ENCODE measurements around the gene DPY19L3.
"Not testable (repeated sequence)": the region's sequence is repeated elsewhere in the genome, so short reads cannot be mapped to it uniquely, and the experiment has no call there.

Gene DPY19L3

DNA sequence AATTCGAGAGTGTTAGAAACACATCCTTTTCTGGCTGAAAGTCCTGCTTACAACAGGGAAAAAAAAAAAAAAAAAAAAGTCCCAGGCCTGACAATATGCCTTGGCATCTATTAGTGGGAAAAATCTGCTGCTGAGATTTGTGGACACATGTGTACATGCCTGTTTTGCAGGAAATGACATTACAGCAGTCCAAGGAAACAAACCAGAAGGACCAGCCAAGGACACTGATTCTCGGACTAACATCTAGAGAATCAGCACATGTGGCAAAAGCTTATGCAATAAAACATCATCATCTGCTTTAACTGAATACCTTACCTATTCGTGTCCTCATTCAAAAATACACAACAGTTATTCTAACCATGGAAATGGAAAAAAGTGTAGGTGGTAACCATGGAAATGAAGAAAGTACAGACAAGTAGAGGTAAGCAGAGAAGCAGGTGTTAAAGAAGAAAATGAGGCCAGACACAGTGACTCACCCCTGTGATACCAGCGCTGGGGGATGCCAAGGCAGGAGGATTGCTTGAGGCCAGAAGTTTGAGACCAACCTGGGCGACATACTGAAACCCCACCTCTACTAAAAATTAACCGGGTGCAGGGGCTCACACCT lies 9.4 kb upstream of the DPY19L3 start:
- no peak for DNase-seq

DNA sequence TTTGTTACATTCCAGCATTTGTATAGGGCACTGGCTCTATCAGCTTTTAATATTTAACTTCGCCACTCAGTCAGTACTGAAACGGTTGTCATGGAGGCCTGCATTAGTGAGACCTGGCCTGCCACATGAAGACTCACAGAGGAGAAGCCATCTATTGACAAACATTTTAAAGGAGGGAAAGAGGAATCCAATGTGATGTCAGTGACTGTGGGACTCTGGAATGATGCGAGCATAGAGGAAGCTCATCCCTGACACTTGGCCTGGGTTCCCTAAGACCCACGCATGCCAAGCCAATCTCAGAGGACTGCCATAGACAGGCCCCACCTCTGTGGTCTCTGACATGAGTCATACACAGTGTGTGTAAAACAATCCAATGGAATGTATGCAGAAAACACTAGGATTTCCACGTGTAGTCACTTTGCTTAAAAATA lies 7.9 kb upstream of the DPY19L3 start:
- no peak for DNase-seq

DNA sequence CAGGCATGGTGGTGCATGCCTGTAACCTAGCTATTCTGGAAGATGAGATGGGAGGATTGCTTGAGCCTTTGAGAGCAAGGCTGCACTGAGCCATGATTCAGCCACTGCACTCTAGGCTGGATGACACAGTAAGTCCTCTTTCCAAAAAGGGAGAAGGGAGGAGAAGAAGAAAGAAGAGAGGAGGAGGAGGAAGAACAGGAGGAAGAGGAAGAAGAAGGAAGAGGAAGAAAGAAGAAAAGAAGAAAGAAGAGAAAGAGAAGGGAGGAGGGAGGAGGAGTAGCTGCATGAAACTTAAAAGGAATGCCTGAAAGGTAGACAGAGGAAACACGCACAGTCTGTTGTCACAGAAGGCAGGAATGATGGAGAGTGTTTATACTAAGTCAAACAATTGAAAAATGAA lies 3.6 kb upstream of the DPY19L3 start:
- no peak for DNase-seq

DNA sequence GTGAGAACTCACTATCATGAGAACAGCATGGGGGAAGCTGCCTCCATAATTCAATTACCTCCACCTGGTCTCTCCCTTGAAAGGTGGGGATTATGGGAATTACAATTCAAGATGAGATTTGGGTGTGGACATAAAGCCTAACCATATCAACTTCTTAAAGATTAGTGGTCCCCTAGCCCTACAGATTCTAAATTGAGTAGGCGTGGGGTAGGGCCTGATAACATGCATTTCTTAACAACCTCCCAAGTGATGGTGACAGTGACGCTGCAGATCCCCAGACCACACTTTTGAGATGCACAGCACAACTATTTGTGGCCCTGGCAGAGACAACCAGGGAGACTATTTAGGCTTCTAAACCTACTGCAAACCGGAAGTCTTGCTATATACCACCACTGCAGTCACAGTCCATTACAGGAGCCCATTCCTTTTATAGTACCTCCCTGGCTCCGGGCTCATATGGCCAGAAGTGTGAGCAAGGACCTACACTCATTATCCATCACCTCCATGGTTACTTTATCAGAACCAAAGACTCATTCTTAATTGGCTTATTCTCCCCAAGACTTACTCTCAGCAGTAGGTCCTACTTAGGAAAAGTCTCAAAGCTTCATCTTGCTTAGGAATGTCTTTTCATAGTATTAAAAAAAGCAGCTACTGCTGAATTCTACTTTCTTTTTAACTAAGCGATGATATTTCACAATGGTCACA lies 2.1 kb upstream of the DPY19L3 start:
- no peak for DNase-seq

DNA sequence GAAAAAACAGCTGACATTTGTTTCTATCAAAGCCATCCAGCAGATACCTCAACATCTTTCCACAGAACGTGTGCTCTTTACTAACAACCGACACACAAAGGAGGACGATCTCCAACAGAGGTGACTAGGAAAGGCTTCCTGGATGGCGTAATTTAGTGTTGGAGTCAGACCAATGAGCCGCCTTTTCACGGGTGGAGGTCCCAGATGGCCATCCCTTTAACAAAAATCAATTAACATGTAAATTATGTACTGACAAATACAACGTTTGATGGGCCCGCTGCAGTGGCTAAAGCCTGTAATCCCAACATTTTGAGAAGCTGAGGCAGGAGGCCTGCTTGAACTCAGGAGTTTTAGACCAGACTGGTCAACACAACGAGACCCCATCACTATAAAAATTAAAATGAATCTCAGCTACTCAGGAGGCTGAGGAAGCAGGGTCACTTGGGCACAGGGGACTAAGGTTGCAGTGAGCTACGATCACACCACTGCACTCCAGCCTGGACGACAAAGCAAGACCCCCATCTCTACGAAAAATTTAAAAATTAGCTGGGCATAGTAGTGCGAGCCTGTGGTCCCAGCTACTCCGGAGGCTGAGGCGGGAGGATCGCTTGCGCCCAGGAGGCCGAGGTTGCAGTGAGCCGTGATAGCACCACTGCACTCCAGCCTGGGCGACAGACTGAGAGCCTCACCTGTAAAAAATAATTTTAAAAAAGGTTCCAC lies 1.2 kb upstream of the DPY19L3 start:
- no peak for DNase-seq

DNA sequence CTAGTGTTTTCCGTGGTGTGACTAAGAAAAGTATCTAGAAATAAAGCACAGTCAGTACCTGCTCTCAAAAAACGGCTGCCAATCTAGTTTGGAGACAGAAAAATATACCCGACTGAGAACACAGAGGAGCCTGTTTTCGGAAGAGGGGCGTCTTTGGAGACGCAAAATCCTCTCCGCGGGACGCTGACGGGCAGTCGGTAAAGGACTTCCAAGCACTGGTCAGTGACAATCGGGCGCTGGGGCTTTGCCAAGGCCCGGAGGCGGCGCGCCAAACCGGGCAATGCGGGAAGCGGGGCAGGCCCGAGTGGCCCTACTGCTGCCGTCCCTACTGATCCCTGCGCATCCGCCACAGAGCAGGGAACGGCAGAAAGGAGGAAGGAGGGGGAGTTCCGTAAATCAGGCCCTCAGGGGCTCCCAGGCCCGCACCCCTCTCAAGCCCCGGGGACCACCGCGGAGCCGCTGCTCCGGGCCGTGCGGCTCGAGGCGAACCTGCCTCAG lies 588 bp upstream of the DPY19L3 start:
- DNase-seq: no peak

DNA sequence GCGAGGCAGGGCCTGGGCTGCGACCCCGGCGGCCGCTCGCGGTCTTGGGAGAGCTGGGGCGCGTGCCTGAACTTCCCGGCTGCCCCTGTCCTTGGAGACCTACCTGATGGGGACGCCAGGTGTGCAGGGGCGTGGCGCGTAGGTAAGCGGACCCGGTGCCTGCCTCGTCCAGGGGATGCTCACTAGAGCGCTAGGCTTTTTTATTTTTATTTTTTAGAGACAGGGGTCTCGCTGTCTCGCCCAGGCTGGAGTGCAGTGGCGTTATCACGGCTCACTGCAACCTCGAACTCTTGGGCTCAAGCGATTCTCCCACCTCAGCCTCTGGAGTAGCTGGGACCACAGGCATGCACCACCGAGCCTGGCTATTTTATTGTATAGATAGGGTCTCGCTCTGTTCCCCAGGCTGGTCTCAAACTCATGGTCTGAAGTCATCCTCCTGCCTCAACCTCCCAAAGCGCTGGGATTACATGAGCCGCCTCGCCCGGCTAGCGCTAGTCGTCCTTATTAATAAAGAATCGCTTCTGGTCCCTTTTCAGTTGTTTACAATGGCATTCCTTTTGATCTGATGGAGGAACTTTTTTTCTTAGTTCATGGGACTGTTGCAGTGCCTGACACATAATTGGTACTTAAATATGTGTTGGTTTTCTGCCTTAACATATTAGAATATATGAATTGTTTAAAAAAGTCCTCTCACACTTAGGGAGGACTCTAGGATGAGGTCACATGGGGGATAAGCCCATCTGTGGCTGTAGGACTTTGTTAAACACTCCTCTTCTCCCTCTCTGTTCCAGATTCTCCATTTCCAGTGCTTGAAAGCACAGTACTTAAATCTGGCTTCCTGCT lies 812 bp downstream of the DPY19L3 start:
- DNase-seq: no peak

DNA sequence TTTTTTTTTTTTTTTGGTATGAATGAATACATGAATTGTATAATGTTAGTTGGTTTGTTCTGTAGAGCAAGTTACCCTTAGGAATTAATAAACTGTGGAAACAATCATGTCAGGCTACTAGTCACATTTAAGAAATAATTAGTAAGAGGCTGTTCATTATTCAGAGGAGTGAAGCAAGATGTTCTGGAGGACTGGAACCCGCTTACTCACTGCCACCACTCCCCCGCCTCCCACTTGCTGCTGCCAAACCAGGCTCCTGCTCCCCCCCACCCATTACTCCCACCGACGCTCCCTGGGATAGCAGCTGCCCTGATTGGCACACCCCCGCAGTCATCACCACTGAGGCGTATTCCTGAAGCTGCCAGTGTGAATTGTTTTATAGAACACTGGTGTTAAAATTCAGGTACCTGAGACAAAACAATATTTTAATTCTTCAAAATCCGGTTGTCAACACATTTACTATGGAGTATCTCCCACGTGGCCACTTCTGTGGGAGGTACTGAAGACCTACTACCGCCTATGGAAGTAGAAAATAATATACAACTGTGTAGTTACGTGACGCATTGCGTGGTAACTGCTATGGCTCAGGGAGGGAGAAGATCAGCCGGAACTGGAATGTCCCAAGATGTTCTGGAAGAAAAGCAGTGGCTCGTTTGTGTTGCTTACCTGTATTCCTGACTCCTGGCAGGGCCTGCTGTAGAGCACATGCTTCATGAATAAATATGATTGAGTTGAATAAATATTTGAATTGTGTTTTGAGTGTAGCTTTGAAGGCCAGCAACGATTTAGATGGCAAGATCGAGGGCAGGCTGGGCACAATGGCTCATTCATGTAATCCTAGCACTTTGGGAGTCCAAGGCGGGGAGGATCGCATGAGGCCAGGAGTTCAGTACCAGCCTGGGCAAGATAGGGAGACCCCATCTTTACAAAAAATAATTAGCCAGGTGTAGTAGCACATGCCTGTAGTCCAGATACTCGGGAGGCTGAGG lies 1.7 kb downstream of the DPY19L3 start:
- no peak for DNase-seq

DNA sequence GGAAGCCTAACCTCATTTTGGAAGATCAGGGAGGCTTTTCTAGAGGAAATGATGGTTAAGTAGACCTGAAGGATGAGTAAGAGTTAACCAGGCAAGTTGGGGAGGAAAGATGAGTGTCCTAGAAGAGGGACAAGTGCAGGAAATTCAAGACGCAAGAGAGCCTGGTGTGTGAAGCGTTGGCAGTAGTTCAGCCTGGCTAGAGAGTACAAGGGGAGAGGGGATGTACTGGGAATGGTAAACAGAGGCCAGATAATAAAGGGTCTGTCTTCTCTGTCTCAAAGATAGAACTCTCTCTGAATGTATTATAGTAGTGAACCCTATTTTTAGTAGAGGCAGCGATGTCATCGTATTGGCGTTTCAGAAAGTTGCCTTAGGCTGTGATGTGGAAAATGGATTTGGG lies 9.7 kb downstream of the DPY19L3 start:
- no peak for DNase-seq

DNA sequence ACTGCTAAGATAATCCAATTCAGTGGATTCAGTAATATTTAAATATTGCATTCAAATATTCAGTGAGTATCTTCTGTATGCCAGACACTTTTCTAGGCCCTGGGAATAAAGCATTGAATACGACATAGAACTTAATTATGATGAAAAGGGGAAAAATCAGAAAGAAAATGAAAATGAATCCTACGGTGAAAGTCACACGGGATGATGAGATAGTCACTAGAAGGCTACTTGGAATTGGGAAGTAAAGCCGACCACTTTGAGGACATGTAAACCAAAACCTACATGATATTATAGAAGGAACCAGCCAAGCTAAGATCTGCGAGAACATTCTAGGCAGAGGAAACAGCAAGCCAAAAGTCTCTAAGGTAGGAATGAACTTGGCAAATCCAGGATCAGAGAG lies 10.1 kb downstream of the DPY19L3 start:
- no peak for DNase-seq

DNA sequence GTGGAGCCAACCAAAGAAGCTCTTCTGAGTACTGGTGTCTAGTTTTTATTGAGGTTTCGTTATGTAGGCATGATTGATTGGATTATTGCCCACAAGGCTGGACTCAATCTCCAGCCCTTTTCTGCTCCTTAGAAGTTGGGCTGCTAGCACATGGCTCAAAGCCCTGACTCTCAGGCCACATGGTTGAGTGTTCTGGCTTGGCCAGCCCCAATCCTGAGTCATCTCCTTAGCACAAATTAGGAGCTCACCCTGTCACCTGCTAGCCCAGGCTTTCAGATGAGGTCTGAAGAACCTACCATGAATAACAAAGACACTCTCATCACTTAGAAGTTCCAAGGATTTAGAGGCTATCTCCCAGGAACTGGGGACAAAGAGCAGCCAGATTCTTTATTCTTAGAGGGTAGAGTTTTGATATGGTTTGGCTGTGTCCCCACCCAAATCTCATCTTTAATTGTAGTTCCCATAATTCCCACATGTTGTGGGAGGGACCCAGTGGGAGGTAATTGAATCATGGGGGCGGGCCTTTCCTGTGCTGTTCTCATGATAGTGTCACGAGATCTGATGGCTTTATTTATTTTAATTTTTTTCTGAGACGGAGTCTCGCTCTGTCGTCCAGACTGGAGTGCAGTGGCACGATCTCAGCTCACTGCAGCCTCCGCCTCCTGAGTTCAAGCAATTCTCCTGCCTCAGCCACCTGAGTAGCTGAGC lies 11.3 kb downstream of the DPY19L3 start:
- no peak for DNase-seq

DNA sequence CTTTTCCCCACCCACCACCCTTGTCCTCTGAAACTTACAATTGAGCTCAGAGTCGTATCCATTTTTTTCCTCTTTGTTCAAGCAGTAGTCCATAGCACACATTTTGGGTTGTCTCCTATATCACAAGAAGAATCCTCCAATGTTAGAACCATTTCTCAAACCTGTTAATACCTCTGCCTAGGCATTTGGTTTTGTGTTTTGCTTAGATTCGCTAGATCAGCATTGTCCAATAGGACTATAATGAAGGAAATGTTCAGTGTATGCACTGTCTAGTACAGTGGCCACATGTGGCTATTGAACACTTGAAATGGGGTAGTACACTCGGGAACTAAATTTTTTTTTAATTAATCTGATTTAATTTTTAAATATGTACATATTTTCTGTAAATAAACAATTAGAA lies 12.6 kb downstream of the DPY19L3 start:
- DNase-seq: no peak

DNA sequence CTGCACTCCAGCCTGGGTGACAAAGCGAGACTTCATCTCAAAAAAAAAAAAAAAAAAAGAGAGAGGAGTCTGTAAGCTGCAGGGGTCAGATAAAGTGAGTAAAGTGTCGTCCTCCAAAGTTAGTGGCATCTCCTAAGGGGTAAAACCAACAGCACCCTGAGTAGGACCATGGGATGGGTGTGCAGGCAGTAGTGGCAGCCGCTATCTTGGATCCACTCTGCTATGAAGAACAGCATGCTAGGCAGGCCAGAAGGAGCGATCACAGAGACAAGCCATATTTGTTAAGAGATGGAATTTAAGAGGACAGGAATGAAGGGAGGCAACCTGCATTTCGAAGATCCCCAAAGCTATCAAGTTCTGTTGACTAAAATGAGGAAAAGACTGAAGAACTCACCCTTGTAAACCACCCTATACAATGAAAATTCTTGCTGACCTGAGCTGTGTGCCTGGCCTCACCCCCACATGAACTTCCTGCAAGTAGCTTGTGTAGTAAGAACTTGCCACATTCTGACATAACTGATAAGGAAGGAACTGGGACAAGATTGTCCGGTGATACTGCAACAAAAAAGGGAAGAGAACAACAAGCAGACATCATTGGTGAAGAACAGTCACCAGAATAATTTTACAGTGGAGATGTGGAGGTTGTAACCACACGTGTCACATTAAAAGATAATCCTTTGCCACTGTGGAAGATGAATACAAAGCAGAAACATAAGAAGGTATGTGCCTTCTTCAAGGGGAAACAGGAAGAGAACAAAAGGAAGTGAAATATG lies 16.2 kb downstream of the DPY19L3 start:
- no peak for DNase-seq

DNA sequence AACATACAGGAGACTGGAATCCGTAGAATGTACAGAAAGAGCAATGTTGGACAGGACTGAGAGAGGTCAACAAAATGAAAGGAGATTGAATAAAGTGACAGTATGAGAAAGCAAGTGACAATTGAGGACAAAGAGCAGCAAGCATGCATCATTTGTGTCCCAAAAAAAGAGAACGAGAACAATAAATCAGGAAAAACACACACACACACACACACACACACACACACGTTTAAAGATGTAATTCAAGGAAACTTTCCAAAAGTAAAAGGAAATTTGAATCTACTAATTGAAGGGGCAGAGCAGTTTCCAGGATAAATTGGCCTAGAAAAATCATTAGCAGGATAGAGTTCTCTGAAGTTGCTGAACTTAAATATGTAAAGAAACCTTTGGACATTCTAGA lies 16.9 kb downstream of the DPY19L3 start:
- no peak for DNase-seq

DNA sequence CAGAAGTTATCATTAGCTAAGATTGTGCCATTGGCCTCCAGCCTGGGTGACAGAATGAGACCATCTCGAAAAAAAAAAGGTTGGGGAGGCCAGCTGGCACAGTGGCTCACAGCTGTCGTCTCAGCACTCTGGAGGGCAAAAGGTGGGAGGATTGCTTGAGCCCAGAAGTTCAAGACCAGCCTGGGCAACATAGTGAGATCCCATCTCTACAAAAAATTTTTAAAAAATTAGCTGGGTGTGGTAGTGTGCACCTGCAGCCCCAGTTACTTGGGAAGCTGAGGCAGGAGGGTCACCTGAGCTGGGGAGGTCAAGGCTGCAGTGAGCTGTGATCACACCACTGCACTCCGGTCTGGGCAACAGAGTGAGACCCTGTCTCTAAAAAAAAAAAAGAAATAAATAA lies 18.4 kb downstream of the DPY19L3 start:
- DNase-seq: not testable (repeated sequence)

DNA sequence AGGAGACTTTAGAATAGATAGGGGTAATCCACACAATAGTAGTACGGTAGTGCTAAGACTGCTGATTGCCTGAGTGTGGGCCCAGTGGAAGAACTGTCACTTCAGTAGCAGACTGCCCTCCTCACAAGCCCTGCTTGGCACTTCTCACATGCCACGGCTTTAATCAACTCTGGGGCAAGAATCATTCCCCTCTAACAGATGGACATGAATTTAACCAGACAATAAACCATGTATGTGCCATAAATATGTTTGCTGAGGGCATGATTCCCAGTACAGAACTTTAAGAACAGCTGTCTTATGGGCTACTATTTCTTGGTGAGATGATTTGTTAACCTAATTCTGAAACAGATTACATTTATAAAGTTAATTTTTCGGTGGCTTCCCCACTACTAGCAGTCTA lies 22.0 kb downstream of the DPY19L3 start:
- DNase-seq: no peak

DNA sequence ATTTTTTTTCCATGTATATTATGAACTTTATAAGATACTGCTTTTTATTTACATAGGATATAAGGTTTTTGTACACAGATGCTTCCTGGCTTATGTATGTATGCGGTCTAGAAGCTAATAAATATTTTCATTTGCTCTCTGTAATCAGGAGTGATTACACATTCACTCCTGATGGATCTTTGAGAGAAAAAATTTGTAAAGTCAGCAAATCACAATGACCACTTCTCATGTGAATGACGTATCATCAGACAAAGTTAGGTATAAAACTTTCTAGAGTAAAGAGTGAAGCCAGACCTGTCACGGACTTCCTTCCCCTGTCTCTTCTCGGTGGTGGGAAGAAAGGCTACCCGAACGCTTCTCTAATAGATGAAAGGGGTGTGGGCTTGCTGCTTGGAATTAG lies 31.1 kb downstream of the DPY19L3 start:
- DNase-seq: no peak

DNA sequence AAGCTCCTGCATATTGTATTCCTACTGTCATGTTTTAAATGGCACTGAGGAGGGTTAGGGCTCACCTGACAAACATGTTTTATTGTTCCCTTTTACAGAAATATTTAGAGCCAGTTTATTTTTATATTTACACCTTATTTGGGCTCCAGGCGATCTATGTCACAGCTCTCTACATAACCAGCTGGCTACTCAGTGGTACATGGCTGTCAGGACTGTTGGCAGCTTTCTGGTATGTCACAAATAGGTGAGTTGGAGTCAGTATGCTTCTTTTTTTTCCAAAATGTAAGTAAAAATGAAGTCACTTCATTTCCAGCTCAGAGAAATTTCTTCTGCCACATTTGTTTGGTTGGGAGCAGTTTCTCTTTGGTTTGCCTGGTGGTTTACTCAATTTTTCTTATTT lies 31.5 kb downstream of the DPY19L3 start:
- DNase-seq: no peak

DNA sequence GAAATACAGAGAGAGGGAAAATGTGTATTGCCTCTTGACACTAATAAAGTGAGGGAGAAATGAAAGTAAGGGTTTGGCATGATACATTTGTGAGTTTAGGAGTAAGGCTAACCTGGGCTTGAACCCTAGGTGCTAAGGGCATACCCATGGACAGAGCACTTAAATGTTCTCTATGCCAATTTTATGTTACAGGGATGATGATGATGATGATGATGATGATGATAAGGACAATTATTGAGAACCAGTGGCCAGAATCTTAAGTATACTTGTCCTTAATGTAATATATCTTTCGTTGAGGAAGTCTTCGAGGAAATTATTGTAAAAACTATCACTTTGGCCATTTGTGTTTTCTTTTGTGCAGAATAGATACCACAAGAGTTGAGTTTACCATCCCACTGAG lies 33.2 kb downstream of the DPY19L3 start:
- DNase-seq: no peak

DNA sequence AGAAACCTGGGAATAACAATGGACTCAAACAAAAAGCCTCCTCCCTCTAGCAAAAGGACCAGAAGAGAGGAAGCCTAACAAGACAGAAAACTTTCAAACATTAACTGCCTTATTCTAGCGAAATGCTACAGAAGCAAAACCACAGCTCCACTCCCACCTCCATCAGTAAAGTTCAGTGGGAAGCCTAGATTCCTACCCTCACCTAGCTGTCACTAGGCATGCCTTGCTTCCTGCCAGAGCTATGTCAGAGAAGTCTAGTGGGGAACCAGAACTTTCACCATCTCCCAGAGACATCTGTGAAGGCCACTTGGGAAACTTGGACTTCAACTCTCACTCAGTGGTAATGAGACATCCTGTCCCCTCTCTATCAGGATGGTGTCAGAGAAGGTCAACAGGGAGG lies 37.1 kb downstream of the DPY19L3 start:
- no peak for DNase-seq

Data from NK-92 treated with Interleukin-12 subunit alpha and Interleukin-12 subunit beta, amount 100 ng/mL, for 24 hours (cell line).